Stimulated activated CD8-positive, alpha-beta memory T cell treated with anti-CD3 and anti-CD28 coated beads, Interleukin-12 subunit alpha, Interleukin-12 subunit beta, amount 100 ng/mL, for 24 hours (primary cell): ENCODE data around the gene RSRC2.
"Not testable (repeated sequence)": the region's sequence is repeated elsewhere in the genome, so short reads cannot be mapped to it uniquely, and the experiment has no call there.

Experiments used
- DNase-seq: peaks from one replicate; pipeline ENCODE4 v3.0.0-alpha.2; 2020; ENCODE audit errors: extremely low read depth

The RSRC2 gene

DNA sequence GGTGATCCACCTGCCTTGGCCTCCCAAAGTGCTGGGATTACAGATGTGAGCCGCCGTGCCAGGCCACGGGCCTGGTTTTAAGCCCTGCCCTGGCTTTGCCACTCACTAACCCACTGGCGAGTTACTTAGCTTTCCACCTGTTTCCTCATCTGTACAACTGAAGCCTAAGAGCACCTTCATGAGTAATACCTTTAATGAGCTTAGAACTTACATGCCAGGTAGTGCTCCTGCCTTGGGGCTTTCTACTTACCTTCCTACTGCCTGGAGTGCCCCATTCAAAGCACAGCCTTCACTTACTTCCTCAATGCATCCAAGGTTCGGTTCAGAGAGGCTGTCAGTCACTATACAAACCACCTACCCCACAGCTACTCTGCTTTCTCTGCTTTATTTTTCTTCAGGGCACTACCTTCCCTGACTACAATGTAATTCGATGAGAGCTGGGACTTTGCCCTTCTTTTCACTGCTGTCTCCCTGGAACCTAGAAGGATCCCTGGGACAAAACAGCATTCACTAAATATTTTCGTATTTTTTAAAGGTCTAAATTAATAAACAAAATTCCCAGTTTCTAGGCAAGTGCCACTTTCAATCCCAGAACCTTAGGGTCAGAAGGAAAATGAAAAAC is 39.8 kb downstream of the RSRC2 start:
- DNase-seq, result no peak

DNA sequence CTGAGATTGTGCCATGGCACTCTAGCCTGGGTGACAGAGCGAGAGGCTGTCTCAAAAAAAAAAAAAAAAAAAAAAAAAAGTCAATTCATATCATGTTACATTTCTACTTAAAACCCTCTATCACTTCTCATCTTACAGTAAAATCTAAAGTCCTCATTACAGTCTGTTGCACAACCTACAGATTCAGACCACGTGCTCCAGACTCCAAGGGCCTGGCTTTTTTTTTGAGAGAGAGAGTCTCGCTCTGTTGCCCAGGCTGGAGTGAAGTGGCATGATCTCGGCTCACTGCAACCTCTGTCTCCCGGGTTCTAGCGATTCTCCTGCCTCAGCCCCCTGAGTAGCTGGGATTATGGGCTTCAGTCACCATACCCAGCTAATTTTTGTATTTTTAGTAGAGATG is 40.4 kb downstream of the RSRC2 start:
- DNase-seq, result not testable (repeated sequence)

DNA sequence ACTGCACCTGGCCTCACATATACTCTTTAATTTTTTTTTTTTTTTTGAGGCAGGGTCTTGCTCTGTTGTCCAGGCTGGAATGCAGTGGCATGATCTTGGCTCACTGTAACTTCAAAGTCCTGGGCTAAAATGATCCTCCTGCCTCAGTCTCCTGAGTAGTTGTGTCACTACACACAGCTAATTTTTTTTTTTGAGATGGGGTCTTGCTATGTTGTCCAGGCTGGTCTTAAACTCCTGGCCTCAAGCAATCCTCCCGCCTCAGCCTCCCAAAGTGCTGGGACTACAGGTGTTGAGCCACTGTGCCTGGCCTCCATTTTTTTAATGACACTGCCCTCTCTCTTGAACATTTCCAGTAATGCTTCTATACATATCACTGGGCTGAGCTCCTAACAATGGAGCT is 42.4 kb downstream of the RSRC2 start:
- DNase-seq, result not testable (repeated sequence)

DNA sequence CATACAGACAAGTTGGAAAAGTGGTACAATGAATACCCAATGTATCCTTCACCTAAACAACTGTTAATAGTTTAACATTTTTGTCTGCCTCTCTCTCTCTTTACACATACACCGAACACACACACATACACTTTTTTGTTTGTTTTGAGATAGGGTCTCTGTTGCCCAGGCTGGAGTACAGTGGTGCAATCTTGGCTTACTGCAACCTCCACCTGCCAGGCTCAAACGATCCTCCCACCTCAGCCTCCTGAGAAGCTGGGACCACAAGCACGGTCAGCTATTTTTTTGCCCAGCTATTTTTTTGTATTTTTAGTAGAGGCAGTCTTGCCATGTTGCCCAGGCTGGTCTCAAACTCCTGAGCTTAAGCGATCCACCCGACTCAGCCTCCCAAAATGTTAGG is 42.8 kb downstream of the RSRC2 start:
- DNase-seq, result no peak

DNA sequence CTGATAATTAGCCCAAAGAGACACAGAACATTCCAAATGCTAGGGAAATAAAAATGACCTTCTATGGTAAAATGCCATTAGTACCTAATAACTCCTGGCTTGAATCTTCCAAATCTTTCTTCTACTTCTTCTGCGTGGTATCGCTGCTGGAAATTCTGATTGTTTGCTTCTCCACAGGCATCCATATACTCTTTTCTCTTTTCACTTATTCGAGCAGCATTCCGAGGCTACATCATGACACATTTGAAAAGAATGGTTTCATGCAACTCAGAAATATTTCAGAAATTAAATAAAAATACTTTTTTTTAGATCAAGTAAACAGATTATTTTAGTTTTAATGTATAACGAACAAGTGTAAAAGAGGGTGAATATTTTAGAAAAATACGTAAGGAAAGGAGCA is 44.9 kb downstream of the RSRC2 start:
- DNase-seq, result no peak

DNA sequence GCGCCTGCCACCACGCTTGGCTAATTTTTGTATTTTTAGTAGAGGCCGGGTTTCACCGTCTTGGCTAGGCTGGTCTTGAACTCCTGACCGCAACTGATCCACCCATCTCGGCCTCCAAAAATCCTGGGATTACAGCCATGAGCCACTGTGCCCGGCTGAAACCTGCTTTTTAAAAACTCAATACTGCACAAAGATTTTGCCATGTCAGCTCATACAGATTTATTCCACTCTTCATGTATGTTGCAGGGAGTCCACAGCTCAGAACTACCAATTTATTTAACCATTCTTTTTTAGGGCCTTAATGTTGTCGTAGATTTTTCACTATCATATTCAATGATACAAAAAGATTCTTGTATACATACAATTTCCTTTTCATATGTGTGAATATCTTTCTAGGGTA is 46.0 kb downstream of the RSRC2 start:
- DNase-seq, result no peak

DNA sequence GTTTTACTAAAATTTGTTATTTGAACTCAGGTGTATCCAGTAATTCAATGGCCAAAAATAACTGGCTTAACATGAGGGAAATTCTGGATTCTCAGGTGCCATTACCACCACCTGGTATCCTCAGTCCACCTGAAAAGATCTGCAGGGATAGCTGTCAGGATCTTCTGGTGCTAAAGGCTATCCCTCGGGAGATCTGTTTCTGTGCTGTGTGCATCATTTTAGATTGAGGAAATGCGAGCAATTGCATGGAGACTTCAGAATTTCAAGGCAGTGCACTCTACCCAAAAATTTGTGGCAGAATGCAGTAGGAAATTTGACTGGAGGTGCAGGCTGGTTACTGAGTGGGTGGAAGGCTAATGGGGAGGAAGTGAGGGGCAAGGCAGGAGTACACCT is 52.4 kb downstream of the RSRC2 start:
- no peak for DNase-seq

DNA sequence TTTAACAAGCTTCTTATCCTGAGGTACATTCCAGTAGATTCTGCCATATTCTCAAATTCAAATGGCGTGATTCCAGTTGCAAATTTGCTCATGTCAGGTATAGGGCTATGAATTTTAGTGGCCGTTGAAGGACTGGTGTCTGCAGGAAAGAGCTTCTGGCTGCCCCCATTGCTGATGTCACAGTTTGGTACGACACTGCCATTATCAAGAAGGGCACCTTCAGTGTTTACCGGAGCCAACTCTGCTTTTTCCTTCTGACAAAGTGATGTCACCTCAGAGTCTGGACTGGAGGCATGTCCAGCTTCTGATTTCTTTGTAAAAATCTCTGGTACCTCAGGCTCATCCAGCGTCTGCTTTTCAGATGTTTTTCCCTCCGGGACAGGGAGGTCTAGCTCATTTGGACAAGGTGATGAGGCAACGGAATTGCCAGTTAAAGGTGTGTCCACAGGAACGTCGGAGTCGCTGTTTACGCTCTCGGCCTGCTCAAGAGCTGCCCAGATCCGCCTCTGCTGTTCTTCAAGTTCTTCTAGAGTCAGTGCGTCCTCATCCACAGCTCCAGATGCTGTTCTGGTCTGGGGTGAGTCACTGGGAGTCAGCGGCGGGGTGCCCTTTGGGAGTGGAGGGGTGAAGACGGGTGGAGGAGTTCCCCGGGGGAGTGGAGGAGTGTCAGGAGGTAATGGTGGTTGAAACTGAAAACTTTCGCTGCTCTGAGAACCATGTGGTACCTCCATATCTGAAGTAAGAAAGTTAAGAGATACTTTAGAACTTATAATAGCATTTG is 53.0 kb downstream of the RSRC2 start:
- DNase-seq, result peak; percentile 7

DNA sequence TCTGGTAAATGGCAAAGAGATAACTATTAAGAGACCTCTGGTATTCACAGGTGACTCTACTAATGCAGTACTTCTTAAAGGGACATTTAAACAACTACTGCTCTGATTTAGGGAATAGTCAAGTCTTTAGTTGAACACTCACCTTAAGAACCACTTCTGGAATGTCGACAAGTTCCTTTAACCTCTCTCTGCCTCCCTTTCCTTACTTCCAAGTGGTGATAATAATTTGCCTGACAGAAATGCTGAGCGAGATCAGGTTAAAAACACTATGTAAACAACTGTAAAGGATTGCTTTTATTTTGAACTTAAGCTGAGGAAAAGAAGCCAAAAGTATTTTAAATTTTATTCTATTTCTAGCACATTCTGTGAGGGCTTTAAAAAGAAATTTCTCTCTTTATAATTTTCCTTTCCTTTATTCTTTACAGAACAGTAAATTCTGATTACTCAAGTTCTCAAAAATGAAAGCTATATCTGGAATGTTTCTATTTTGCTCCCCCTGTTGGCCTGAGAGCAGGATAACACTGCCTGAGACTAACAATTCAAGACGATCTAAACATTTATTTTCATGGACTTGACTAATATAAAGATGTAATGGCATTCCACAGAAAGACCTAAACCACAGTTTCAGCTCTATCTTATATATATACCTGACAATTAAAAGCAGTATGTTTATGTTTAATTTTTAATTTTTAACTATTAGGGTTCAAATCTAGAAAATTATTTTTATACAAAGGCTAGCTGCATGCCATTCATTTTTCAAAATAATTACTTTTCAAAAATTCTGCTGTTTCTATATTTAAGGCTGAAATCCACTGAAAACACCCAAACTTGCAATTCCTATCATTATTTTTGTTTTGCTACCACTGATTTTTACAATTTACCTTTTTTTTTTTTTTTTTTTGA is 55.2 kb downstream of the RSRC2 start:
- no peak for DNase-seq

DNA sequence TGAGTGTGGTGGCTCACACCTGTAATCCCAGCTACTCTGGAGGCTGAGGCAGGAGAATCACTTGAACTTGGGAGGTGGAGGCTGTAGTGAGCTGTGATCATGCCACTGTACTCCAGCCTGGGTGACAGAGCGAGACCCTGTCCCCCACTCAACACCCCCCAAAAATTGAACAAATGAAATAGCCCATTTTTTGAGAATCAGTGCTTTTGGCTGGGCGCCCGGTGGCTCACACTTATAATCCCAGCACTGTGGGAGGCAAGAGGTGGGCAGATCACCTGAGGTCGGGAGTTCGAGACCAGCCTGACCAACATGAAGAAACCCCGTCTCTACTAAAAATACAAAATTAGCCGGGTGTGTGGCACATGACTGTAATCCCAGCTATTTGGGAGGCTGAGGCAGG is 56.2 kb downstream of the RSRC2 start:
- DNase-seq, result not testable (repeated sequence)

DNA sequence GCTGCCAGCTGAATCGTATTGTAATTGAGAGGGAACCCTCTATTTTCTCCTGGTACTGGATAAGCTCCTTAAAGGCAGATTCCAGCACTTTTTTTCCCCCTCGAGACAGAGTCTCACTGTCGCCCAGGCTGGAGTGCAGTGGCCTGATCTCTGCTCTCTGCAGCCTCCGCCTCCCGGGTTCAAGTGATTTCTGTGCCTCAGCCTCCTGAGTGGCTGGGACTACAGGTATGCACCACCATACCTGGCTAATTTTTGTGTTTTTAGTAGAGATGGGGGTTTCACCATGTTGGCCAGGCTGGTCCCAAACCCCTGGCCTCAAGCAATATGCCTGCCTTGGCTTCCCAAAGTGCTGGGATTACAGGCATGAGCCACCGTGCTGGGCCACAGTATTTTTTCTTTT is 56.9 kb downstream of the RSRC2 start:
- not testable (repeated sequence) for DNase-seq

DNA sequence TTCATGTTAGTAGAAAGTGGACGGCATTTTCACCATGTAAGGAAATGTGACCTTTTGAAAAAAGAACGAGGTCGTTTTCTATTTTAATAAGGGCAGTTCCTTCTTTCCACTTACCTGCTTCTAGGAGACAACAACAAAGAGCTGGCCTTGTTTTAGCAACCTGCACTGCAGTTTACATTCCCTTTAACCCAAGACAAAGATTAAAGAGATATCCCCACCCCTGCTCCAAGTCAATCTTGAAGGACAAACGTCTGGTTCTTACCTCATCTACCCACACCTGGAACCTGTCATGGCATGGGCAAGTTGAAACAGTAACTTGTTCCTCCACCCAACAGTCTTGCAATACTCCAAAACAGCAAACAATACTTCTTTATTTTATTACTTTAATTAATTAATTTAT is 58.8 kb downstream of the RSRC2 start:
- DNase-seq, result no peak

DNA sequence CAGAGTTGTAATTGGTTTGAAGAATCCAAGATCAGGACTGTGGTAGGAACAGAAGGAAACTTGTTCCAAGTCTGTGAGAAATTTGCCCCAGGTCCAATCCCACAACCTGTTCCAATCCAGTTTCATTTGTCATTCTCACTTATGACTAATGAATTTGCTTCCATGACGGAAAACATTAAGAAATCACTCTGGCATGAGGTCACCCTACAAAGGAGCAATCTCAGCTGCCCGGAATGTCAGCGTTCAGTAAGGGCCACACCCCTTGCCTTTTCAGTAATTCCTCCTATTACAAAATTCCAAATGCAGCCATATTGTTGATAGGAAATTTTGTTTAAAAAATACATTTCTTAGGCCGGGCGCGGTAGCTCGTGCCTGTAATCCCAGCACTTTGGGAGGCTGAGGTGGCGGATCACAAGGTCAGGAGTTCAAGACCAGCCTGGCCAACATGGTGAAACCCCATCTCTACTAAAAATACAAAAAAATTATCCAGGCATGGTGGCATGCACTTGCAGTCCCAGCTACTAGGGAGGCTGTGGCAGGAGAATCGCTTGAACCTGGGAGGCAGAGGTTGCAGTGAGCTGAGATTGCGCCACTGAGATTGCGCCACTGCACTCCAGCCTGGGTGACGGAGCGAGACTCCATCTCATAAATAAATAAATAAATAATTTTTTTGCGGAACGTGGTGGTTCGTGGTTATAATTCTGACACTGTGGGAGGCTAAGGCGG is 62.3 kb downstream of the RSRC2 start:
- DNase-seq, result not testable (repeated sequence)

DNA sequence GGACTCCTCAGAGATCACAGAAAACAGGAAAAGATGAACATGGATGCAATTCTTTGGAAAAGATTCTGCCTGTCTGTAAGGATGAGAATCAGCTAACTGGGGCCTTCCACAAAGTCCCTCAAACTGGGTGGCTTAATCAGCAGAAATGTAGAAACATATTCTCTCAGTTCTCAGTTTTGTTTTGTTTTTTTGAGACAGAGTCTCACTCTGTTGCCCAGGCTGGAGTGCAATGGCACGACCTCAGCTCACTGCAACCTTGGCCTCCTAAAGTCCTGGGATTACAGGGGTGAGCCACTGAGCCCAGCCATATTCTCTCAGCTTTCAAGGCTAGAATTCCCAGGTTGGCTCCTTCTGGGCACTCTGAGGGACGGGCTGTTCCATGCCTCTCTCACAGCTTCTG is 66.1 kb downstream of the RSRC2 start:
- DNase-seq, result no peak

DNA sequence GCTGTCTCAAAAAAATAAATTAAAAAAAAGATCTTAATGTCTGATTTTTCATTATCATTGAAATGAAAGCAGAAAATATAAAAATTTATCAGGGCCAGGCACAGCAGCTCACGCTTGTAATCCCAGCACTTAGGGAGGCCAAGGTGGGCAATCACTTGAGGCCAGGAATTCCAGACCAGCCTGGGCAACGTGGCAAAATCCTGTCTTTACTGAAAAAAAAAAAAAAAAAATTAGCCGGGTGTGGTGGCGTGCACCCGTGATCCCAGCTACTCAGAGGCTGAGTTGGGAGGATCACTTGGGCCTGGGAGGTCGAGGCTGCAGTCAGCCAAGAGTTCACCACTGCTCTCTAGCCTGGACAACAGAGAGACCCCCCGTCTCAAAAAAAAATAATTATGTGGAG is 66.7 kb downstream of the RSRC2 start:
- no peak for DNase-seq

DNA sequence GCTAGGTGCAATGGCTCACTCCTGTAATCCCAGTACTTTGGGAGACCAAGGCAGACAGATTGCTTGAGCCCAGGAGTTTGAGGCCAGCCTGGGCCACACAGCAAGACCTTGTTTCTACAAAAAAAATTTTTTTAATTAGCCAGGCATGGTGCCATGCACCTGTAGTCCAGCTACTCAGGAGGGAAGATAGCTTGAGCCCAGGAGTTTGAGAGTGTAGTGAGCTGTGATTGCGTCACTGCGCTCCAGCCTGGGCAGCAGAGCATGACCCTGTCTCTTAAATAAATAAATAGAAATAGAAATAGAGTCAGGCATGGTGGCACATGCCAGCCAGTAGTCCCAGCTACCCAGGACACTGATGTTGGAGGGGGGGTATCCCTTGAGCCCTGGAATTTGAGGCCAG is 67.5 kb downstream of the RSRC2 start:
- no peak for DNase-seq

DNA sequence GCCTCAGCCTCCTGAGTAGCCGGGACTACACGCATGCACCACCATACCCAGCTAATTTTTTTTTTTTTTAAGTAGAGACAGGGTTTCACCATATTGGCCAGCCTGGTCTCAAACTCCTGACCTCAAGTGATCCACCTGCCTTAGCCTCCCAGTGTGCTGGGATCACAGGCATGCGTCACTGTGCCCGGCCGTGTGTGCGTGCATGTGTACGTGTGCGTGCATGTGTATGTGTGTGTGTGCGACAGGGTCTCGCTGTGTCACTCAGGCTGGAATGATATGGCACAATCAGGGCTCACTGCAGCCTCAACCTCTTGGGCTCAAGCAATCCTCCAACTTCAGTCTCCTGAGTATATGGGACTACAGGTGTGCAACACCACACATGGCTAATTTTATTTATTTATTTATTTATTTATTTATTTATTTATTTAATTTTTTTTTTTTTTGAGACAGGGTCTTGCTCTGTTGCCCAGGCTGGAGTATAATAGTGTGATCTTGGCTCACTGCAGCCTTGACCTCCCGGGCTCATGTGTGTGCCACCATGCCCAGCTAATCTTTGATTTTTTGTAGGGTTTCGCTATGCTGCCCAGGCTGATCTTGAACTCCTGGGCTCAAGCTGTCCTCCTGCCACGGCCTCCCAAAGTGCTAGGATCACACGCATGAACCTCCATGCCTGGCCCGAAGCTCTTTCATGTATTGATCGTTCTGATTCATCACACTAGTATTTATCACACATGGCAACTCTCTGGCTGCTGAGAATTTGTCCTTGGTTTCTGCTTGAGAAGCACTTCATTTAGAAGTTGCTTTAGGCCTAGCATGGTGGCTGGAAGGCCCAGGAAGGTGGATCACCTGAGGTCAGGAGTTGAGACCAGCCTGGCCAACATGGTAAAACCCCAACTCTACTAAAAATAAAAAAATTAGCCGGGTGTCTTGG is 68.4 kb downstream of the RSRC2 start:
- DNase-seq, result no peak

DNA sequence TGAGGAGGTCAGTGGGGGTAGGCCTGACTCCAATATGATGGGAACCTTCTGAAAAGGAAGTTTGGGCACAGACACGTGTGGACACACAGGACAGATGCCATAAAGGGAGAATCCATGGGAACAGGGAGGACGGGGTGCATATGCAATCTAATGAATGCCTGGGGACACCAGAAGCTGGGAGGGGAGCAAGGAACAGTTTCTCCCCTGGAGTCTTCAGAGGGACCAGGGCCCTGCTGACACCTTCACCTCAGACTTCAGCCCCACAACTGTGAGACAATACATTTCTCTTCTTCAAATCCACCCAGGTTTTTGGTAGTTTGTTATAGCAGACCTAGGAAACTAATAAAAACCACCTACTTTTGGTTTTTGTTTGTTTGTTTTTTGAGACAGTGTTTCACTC is 69.1 kb downstream of the RSRC2 start:
- DNase-seq, result no peak

DNA sequence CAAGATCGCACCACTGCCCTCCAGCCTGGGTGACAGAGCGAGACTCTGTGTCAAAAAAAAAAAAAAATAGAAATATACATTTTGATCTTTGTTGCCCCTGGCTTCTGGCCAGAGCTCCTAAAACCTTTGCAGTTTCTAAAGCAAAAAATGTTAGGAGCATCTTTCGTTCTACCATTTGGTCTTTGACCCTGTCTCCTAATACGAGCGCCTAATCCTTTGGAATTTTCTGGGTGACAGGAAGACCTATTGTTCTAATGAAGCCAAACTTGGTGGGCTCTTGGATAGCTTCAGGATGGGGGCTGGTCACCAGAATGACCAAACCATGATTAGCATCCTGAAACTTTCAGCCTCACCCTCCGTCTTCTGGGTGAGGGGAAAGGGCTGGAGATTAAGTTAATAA is 72.0 kb downstream of the RSRC2 start:
- DNase-seq, result no peak

DNA sequence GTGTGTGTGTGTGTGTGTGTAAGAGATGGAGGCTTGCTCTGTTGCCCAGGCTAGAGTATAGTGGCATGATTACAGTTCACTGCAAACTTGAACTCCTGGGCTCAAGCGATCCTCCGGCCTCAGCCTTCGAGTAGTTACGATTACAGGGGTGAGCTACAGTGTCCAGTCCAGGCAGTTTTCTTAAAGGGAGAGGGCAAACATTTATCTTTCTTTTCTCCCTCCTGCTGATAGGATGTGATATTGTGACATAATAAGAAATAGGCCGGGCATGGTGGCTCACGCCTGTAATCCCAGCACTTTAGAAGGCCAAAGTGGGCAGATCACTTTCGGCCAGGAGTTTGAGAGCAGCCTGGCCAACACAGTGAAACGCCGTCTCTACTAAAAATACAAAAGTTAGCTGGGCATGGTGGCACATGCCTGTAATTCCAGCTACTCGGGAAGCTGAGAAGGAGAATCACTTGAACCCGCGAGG is 72.5 kb downstream of the RSRC2 start:
- no peak for DNase-seq
